ENCODE measurements around the gene DPPA4.

Gene DPPA4

GRCh38 chr3:109355625-109356441 is 18.5 kb upstream of the DPPA4 start:
- no peak overlapping the region for H2AFZ ChIP-seq (ENCODE audit: low read length)
- no peak for TF ChIP-seq EZH2 (IDR thresholded peaks at IDR 0.05; ENCODE audit: borderline replicate concordance, low read length)
- H3K36me3 ChIP-seq (ENCODE audit: insufficient read depth, low read length) = no peaks in the 10 kb centered on the region
- no peak overlapping the region for H3K4me2 ChIP-seq (ENCODE audit: low read length)
- no peak overlapping the region for H3K27ac ChIP-seq (ENCODE audit: low read depth, low read length, poor library complexity, severe bottlenecking)
- H3K27me3 ChIP-seq (ENCODE audit: insufficient read depth, low read length) = no peaks in the 10 kb centered on the region
- no peaks in the 10 kb centered on the region for H4K20me1 ChIP-seq (ENCODE audit: insufficient read depth, low read length)
- H3K4me1 ChIP-seq (ENCODE audit: insufficient read depth, low read length, severe bottlenecking) = no peaks in the 10 kb centered on the region
- H3F3A ChIP-seq (ENCODE audit: insufficient read depth, low read length) = no peaks in the 10 kb centered on the region
- H3K9ac ChIP-seq (ENCODE audit: low read length) = no peak overlapping the region
- H3K9me3 ChIP-seq (ENCODE audit: low read length) = no peaks in the 10 kb centered on the region
- no peak overlapping the region for H3K4me3 ChIP-seq (ENCODE audit: low read depth, low read length, poor library complexity, severe bottlenecking)
- H3K79me2 ChIP-seq (ENCODE audit: insufficient read depth, low read length) = no peaks in the 10 kb centered on the region
- H3K9me2 ChIP-seq (ENCODE audit: low read depth, low read length) = no peaks in the 10 kb centered on the region

- Histone ChIP-seq H3K9me2 (ENCODE audit: low read depth, low read length) (no peaks in the 10 kb centered on the region), H3K9me3 (ENCODE audit: low read length) (no peaks in the 10 kb centered on the region), H3K4me3 (ENCODE audit: low read depth, low read length, poor library complexity, severe bottlenecking) (no peak overlapping the region), H2AFZ (ENCODE audit: low read length) (no peak overlapping the region), H3F3A (ENCODE audit: insufficient read depth, low read length) (no peaks in the 10 kb centered on the region), H3K4me1 (ENCODE audit: insufficient read depth, low read length, severe bottlenecking) (no peaks in the 10 kb centered on the region), H3K36me3 (ENCODE audit: insufficient read depth, low read length) (no peaks in the 10 kb centered on the region), H4K20me1 (ENCODE audit: insufficient read depth, low read length) (no peaks in the 10 kb centered on the region), H3K27me3 (ENCODE audit: insufficient read depth, low read length) (no peaks in the 10 kb centered on the region), H3K79me2 (ENCODE audit: insufficient read depth, low read length) (no peaks in the 10 kb centered on the region), H3K9ac (ENCODE audit: low read length) (no peak overlapping the region), H3K27ac (ENCODE audit: low read depth, low read length, poor library complexity, severe bottlenecking) (no peak overlapping the region), H3K4me2 (ENCODE audit: low read length) (no peak overlapping the region)
- TF ChIP-seq EZH2 (IDR thresholded peaks at IDR 0.05; ENCODE audit: borderline replicate concordance, low read length) (no peak), CTCF (IDR thresholded peaks at IDR 0.05; ENCODE audit: low read length) (no peak)
These were observed 15.7 kb upstream of the DPPA4 start for GRCh38 chr3:109353057-109353456.

- no peak for TF ChIP-seq CTCF (IDR thresholded peaks at IDR 0.05; ENCODE audit: low read length)
- TF ChIP-seq EZH2 (IDR thresholded peaks at IDR 0.05; ENCODE audit: borderline replicate concordance, low read length) = no peak
- H3F3A ChIP-seq (ENCODE audit: insufficient read depth, low read length) = no peaks in the 10 kb centered on the region
- H3K4me1 ChIP-seq (ENCODE audit: insufficient read depth, low read length, severe bottlenecking) = no peaks in the 10 kb centered on the region
- H3K9ac ChIP-seq (ENCODE audit: low read length) = no peak overlapping the region
- H3K27me3 ChIP-seq (ENCODE audit: insufficient read depth, low read length) = no peaks in the 10 kb centered on the region
- no peak overlapping the region for H2AFZ ChIP-seq (ENCODE audit: low read length)
- H3K79me2 ChIP-seq (ENCODE audit: insufficient read depth, low read length) = no peaks in the 10 kb centered on the region
- H3K9me3 ChIP-seq (ENCODE audit: low read length) = no peaks in the 10 kb centered on the region
- no peak overlapping the region for H3K4me3 ChIP-seq (ENCODE audit: low read depth, low read length, poor library complexity, severe bottlenecking)
- H4K20me1 ChIP-seq (ENCODE audit: insufficient read depth, low read length) = no peaks in the 10 kb centered on the region
- H3K4me2 ChIP-seq (ENCODE audit: low read length) = no peak overlapping the region
- no peaks in the 10 kb centered on the region for H3K36me3 ChIP-seq (ENCODE audit: insufficient read depth, low read length)
- no peak overlapping the region for H3K27ac ChIP-seq (ENCODE audit: low read depth, low read length, poor library complexity, severe bottlenecking)
- H3K9me2 ChIP-seq (ENCODE audit: low read depth, low read length) = no peaks in the 10 kb centered on the region
These were observed 13.9 kb upstream of the DPPA4 start for GRCh38 chr3:109351231-109351630.

All from OCI-LY1 (cell line).